HG02885 (cell line): Measurements from ENCODE around the gene AMZ2.

Experiments used
- ATAC-seq: cut with Tn5 transposase; IDR thresholded peaks from one replicate; pipeline ENCODE4 v1.9.1; 2021; ENCODE audit warnings: mild to moderate bottlenecking; ENCODE audit not compliant: unreplicated experiment, poor library complexity

The AMZ2 gene

DNA sequence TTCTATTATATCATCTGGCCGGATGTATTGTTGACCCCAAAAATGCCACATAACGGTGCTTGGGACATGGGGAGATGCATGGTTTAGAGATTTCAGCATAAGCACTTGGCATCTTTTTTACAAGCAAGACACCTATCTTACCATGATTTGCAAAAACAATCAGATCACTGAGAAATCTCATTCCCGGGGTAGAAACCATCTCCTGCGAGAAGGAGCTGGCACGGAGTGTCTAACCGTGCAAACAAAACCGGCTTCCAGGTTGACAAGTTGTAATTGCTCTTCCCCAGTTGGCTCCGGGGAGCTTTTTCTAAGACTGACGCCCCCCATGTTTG lies 42.1 kb downstream of the AMZ2 start:
- no peak for ATAC-seq

GRCh38 chr17:68290268-68290954 lies 42.6 kb downstream of the AMZ2 start:
- no peak for ATAC-seq

- ATAC-seq, result peak; percentile 49
Observed at GRCh38 chr17:68290955-68291835, 43.4 kb downstream of the AMZ2 start, which contains the start of the genes ARSG and SLC16A6. Gene ARSG (plus strand): TSS chr17:68291495. CDS start chr17:68307494, 15,999 bp downstream. Gene SLC16A6 (minus strand): TSS chr17:68291127. CDS start chr17:68278320, 12,807 bp downstream.

DNA sequence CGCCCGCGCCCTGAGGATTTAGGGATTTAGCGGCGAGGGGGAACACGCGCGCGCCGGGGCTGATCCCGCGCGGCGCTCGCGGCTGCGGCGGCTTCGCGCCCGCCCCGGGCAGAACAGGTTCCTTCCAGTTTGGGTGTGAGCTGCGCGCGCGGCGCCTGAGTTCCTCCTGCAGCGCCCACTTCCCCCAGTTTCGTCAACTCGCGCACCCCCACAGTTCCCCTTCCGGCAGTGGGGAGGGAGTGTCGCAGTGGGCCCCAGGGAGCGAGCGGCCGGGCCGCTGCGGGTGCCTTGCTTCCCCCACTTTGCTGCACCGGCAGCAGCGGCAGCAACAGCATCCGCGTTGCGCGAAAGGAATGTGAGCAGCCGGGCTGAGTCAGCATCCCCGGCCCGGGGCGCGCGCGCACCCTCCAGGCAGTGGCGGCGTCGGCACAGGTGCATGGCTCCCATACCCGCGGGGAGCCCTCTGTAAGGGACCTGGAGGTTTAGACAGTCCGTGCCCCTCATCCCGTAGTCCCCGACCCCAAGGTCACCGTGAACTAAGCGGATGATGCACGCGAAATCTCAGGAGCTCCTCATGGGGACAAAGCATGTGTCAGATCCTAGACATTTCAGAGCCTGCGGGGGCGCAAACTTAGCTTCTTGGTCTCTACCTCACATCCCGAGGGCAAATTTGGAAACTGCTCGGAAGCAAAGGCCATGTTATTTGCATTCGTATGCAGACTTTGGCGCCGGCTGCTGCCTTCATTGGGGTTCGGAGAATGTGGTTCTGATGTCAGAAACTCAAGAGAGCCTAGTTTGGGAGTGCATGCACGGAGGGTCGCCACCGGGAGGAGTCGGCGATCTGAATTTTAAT lies 44.2 kb downstream of the AMZ2 start:
- ATAC-seq, result peak; percentile 65

GRCh38 chr17:68292689-68293040 lies 44.8 kb downstream of the AMZ2 start:
- ATAC-seq, result no peak

DNA sequence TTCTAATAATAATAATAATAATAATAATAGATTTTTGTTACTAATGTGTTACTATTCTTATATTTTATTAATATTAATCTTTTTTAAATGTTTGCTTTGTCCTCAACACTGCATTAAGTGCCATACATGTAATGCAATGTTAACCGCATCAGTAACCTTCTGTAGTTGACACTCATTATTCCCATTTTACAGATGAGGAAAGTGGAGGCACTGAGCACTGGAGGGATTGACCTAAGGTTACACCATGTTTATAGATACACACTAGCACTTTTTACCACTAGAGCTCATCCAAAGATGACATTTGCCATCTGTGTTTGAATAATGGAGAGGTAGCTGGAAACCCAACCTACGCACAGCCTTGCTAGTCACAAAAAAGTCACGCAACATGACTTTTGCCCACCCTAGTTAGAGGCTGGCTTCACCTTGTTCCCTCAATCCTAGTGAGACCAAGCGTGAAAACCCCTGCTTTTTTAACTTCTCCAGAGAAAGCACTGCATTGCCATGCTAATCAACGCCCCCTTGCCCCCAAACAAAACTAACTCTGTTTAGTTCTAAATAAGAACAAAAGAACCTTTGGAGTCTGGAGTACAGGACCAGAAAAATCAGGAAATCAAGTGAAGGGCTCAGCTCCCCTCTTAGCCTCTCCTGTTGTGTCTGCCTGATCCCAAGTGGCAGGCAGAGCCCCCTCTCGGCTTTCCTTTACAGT lies 45.8 kb downstream of the AMZ2 start:
- ATAC-seq, result no peak

DNA sequence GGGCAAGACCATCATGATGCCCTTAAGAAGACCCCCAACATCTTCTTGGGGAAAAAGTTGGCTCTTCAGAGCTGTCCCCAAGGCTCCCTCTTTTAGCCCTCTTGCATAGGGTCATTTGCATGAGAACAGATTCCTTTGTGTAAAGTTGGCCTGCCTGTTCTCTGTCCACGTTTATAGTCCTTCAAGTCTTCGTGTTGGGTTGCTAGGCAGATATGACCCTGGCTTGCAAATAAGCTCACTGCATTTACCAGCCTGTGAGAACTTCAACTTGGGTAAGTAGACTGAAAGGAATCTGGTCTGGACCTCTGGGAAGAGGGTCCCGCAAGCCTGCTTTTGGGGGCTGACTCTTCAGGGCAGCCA lies 46.3 kb downstream of the AMZ2 start:
- ATAC-seq, result no peak

GRCh38 chr17:68294617-68295016 lies 46.8 kb downstream of the AMZ2 start:
- no peak for ATAC-seq

GRCh38 chr17:68295086-68295485 lies 47.2 kb downstream of the AMZ2 start:
- no peak for ATAC-seq

DNA sequence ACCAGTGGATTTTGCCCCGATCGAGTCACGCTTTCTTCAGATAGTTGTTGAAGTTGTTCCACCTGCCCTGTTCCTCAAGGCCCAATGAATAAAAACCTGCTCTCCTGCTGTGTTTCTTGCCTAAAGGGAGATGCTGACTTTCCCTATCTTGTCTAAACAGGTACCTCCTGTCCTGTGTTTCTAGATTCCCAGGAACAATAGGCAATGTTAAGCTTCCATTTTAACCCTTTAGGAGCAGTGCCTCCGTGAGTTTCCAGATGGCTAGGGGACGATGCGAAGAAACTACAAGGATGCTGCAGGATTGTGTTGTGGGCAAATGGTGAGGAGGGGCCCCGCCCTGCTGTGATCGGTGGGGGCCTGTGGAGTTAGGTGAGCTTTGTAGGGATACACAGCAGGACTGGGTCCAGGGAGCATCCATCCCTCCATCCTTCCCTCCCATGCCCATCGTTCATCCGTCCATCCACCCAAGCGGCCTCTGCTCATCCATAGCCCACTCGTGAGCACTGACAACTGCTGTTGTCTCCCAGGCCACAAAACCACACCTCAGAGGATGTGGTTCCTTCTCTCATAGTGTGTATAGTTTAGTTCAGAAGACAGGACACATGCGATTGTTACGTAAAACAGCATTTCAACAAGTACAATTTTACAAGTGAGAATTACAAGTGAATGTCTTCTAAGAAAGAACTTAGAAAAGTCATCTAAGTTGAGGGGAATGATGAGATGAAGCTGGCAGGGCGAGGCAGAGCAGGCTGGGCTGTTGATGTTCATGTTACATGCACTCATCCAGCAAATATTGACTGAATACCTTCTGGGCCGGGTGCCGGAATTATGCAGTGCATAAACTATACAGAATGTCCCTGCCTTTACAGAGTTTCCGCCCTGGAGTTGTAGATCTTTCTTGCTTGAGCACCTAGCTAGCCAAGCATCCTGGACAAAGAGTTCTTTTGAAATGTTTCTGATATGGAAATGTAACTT lies 48.7 kb downstream of the AMZ2 start:
- no peak for ATAC-seq

DNA sequence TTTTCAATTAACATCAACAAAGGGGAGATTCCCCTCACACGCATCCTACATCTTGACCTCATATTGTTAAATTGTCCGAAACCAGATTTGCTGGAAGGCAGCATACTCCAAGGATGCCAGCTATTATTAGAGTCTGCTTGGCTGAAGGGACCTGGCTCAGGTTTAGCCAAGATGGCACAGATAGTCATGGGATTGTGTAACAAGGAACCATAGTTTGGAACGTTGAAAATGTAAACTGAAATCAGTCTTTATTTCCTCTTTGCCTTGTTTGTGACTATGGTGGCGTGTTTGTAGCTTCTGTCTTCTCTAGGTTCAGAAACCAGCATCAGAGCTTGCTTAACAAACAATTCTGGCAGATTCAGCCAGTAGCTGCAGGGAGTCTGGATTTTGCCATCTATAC lies 49.4 kb downstream of the AMZ2 start:
- no peak for ATAC-seq

DNA sequence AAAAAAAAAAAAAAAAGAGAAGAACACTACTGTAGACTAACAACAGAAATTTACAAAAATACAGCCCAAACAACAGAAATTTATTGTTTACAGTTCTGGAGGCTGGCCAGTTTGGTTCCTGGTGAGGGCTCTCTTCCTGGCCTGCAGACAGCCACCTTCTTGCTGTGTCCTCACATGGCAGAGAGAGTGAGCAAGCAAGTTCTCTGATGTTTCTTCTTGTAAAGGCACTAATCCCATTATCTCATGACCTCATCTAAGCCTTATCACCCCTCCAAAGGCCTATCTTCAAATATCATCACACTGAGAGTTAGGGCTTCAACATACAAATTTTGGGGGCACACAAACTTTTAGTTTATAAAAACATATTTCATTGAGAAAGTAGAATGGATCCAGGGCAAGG lies 50.8 kb downstream of the AMZ2 start:
- no peak for ATAC-seq

- ATAC-seq, result no peak
Observed at GRCh38 chr17:68299817-68300216, 52.0 kb downstream of the AMZ2 start.

- ATAC-seq, result no peak
Observed at GRCh38 chr17:68301438-68301959, 53.7 kb downstream of the AMZ2 start.

DNA sequence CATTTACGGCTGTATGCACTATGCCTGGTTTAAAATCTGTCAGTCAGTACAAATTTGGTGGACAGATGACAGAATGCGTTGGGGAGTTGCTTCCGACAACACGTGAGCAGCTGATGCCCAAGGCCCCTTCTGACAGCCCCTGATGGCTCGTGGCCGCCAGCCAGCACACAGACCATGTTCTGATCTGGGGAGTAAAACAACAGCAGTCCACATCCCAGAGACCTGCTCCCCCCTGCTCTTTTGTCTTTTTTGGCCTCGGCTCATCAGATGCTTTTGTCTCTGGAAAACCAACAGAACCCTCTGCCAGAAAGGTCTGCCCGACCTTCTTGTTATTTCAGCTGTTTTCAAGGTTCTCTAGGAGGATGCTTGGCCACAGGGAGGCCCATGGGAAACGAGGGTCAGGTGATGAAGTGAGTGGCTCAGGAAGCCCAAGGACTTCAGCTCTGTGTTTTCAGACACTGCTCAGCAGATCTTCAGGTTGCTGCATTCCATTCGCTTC lies 54.3 kb downstream of the AMZ2 start:
- no peak for ATAC-seq

- no peak for ATAC-seq
Observed at GRCh38 chr17:68302666-68303065, 54.8 kb downstream of the AMZ2 start.

DNA sequence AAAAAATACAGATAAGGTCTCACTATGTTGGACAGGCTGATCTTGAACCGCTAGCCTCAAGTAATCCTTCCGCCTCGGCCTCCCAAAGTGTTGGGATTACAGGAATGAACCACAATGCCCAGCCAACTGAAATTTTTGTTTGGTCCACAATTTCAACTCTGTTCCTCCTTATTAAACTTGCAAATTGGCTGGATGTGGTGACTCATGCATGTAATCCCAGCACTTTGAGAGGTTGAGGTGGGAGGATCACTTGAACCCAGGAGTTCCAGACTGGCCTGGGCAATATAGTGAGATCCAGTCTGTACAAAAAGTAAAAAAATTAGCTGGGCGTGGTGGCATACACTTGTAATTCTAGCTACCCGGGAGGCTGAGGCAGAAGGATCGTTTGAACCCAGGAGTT lies 56.9 kb downstream of the AMZ2 start:
- ATAC-seq, result no peak

- no peak for ATAC-seq
Observed at GRCh38 chr17:68305142-68305541, 57.3 kb downstream of the AMZ2 start.
